ENCODE results near the gene BCL2L15.
A peak's percentile ranks its signal among the peaks of the same experiment; 100 is the strongest.

The BCL2L15 gene

DNA sequence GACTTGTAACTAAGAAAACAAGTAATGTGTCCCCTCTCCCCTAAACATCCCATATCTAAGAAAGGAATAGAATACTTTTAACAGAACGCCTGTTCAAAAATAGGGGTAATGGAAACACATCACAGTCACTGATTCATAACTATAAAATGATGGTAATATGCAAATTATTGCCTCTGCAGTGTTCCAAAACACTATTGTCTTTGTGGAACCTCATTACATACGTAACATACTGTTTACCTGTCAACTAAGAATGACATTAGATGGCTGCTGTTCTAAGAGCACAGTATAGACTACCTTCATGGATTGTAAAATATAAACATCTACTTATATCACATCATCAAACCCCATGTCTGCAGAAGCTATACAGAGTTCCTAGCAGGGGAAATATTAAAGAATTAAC, 3.4 kb upstream of the BCL2L15 start:
- H3K9me3 ChIP-seq (ENCODE audit: low read depth, low read length) = no peaks in the 10 kb centered on the region
- no peak overlapping the region for H3K4me3 ChIP-seq
- DNase-seq (ENCODE audit: low read depth, low spot score) = no peak
- TF ChIP-seq FOXP2 (optimal IDR thresholded peaks at IDR 0.05; ENCODE audit: control extremely low read depth, extremely low read length, insufficient read depth) (no peak), EZH2 (IDR thresholded peaks at IDR 0.05) (no peak), POLR2AphosphoS5 (IDR thresholded peaks at IDR 0.05; ENCODE audit: borderline replicate concordance, low read depth, low read length) (no peak)
- no peak overlapping the region for H3K27ac ChIP-seq
- no peak overlapping the region for H3K9ac ChIP-seq (ENCODE audit: insufficient read length)
- peaks cover 18% of the 10 kb centered on the region for H3K36me3 ChIP-seq (ENCODE audit: insufficient read depth, low read length)

DNA sequence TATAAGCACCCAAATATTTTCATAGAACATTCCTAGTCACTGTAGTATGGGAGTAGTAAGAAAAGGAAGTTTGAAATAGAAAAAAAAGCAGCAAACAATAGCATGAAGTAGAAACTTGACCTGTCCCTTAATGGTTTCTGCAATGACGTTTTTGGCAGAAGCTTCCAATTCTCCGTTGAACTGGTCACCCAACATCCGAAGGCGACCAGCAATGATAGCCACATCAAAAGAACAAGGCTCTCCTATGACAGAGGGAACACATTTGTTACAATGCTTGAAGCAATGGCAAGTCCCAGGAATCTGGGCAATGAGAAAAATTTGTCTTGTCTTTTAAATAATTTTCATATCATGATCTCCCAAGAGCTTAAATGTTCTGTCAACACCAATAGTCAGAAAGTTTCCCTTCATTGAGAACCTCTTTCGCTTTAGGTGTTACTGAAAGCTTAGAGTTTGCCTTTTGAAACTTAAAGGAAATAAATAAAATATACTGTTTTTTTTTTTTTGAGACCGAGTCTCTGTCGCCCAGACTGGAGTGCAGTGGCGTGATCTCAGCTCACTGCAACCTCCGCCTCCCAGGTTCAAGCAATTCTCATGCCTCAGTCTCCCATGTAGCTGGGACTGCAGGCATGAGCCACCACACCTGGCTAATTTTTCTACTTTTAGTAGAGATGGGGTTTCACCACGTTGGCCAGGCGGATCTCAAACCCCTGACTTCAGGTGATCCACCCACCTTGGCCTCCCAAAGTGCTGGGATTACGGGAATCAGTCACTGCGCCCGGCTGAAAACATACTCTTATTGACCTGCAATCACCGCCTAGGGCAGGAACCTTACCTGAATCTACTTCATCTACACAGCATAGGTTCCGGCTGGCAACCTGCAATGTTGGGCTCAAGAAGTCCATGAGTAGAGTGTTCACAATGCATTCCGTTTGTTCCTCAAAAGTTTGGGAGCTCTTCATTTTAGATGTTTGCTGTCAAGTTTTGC, 672 bp downstream of the BCL2L15 start:
- no peaks in the 10 kb centered on the region for H3K36me3 ChIP-seq (ENCODE audit: insufficient read depth, low read length)
- no peak for DNase-seq (ENCODE audit: low read depth, low spot score)
- TF ChIP-seq EZH2 (IDR thresholded peaks at IDR 0.05) (no peak), POLR2AphosphoS5 (IDR thresholded peaks at IDR 0.05; ENCODE audit: borderline replicate concordance, low read depth, low read length) (no peak), FOXP2 (optimal IDR thresholded peaks at IDR 0.05; ENCODE audit: control extremely low read depth, extremely low read length, insufficient read depth) (no peak)
- H3K4me3 ChIP-seq = no peak overlapping the region
- H3K9me3 ChIP-seq (ENCODE audit: low read depth, low read length) = no peaks in the 10 kb centered on the region
- H3K27ac ChIP-seq = no peak overlapping the region
- H3K9ac ChIP-seq (ENCODE audit: insufficient read length) = no peak overlapping the region

DNA sequence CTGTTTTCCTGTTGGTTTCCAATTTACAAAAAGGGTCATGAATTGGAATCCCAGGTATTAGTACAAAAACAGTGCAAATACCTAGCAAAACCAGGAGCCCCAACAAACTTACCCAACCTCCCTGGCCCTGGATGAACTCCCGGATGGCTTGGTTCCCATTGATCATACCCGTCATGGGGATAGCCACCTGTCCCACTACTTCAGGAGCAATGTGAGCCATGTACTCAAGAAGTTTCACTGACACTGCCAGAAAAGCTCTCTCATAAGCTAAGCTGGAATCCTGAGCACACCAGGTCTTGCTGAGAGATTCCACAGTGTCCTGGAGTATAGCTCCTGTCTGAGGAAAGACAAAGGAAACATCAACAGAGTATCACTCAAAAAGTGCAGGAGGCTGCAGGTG, 5.7 kb downstream of the BCL2L15 start:
- no peak overlapping the region for H3K4me3 ChIP-seq
- H3K36me3 ChIP-seq (ENCODE audit: insufficient read depth, low read length) = no peaks in the 10 kb centered on the region
- H3K9me3 ChIP-seq (ENCODE audit: low read depth, low read length) = no peaks in the 10 kb centered on the region
- no peak for TF ChIP-seq POLR2AphosphoS5 (IDR thresholded peaks at IDR 0.05; ENCODE audit: borderline replicate concordance, low read depth, low read length)
- H3K27ac ChIP-seq = peak overlapping the region; percentile 88; the same call in 1 of the 2 replicates
- no peak for DNase-seq (ENCODE audit: low read depth, low spot score)
- no peak overlapping the region for H3K9ac ChIP-seq (ENCODE audit: insufficient read length)

GRCh38 chr1:113879739-113880038, 7.7 kb downstream of the BCL2L15 start:
- TF ChIP-seq FOXP2 (optimal IDR thresholded peaks at IDR 0.05; ENCODE audit: control extremely low read depth, extremely low read length, insufficient read depth) (no peak), POLR2AphosphoS5 (IDR thresholded peaks at IDR 0.05; ENCODE audit: borderline replicate concordance, low read depth, low read length) (no peak), EZH2 (IDR thresholded peaks at IDR 0.05) (no peak)
- no peak overlapping the region for H3K4me3 ChIP-seq
- H3K36me3 ChIP-seq (ENCODE audit: insufficient read depth, low read length) = no peaks in the 10 kb centered on the region
- no peak overlapping the region for H3K9ac ChIP-seq (ENCODE audit: insufficient read length)
- H3K27ac ChIP-seq = no peak overlapping the region
- no peaks in the 10 kb centered on the region for H3K9me3 ChIP-seq (ENCODE audit: low read depth, low read length)
- DNase-seq (ENCODE audit: low read depth, low spot score) = no peak

DNA sequence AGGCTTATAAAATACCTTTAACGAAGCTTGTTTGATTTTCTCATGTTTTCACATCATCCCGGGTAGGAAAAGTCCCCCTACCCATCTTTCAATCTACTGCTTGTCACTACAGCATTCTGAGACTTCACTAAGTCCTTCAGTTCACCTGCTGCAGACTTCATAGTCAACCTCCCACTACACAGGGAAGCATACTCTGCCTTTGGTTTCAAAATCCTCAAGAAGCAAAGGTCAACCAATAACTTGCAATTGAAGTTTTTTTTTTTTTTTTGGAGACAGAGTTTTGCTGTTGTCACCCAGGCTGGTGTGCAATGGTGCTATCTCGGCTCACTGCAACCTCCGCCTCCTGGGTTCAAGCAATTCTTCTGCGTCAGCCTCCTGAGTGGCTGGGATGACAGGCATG, 11.2 kb downstream of the BCL2L15 start:
- Histone ChIP-seq H3K9ac (ENCODE audit: insufficient read length) (no peak overlapping the region), H3K27ac (no peak overlapping the region), H3K36me3 (ENCODE audit: insufficient read depth, low read length) (no peaks in the 10 kb centered on the region), H3K4me3 (no peak overlapping the region), H3K9me3 (ENCODE audit: low read depth, low read length) (no peaks in the 10 kb centered on the region)
- no peak for DNase-seq (ENCODE audit: low read depth, low spot score)
- no peak for TF ChIP-seq EZH2 (IDR thresholded peaks at IDR 0.05)
- TF ChIP-seq POLR2AphosphoS5 (IDR thresholded peaks at IDR 0.05; ENCODE audit: borderline replicate concordance, low read depth, low read length) = no peak
- TF ChIP-seq FOXP2 (optimal IDR thresholded peaks at IDR 0.05; ENCODE audit: control extremely low read depth, extremely low read length, insufficient read depth) = no peak

DNA sequence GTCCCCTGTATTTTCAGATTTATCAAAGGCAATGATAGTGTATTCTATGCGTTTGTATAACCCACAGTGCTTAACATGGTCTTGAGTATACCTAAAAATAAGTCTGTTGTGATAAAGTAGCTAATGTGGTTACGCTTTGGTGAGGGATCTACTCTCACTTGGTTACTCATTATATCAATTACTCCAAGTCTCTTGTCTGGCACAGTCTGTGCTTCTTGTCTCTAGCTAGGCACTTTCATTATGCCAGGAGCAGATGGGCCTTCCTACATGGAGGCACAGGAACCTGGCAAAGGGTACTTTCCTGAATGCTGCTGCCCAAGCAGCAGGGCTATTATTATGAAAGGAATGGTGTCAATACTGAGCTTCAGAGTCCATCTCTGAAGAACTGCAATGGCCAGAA, 11.7 kb downstream of the BCL2L15 start:
- TF ChIP-seq EZH2 (IDR thresholded peaks at IDR 0.05) (no peak), POLR2AphosphoS5 (IDR thresholded peaks at IDR 0.05; ENCODE audit: borderline replicate concordance, low read depth, low read length) (no peak), FOXP2 (optimal IDR thresholded peaks at IDR 0.05; ENCODE audit: control extremely low read depth, extremely low read length, insufficient read depth) (no peak)
- H3K36me3 ChIP-seq (ENCODE audit: insufficient read depth, low read length) = no peaks in the 10 kb centered on the region
- H3K9ac ChIP-seq (ENCODE audit: insufficient read length) = no peak overlapping the region
- no peak overlapping the region for H3K27ac ChIP-seq
- no peaks in the 10 kb centered on the region for H3K9me3 ChIP-seq (ENCODE audit: low read depth, low read length)
- DNase-seq (ENCODE audit: low read depth, low spot score) = no peak
- no peak overlapping the region for H3K4me3 ChIP-seq

DNA sequence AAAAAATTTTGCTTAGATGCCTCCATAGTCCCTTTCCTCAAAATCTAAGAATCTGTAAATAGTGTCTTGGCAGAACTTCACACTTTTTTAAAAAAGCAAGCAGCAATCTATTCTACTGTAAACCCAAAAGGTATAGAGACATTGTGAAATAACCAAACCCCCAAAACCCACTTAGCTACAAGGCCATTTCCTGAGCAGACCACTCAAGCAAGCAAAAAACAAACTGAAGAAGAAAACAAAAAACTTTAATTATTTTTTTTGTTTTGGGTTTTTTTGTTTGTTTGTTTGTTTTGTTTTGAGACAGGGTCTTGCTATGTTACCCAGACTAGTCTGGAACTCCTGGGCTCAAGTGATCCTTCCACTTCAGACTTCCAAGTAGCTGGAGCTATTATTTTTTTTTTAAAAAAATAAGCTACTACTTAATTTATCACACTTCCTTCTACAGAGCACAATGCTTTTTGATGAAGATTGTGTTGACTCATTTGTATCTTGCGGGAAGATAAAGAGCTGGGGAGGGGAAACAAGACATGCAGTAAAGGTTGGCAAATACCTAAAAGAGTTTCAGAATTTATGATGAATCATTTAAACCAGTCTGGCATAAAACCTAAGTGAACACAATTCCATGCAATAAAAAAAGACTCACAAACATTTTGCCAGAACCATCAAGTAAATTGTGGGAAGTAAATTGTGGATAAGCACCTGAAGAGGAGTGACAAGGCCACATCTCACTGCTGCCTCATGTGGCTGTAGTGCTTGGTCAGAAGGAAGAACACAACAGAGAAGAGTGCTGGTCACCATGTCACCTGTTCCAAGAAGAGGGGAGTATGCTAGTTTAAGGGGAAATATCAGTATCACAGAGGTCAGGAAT, 13.1 kb downstream of the BCL2L15 start:
- H3K36me3 ChIP-seq (ENCODE audit: insufficient read depth, low read length) = no peaks in the 10 kb centered on the region
- no peak overlapping the region for H3K4me3 ChIP-seq
- peak overlapping the region; percentile 15; the same call in 1 of the 2 replicates for H3K27ac ChIP-seq
- no peak for DNase-seq (ENCODE audit: low read depth, low spot score)
- H3K9ac ChIP-seq (ENCODE audit: insufficient read length) = no peak overlapping the region
- TF ChIP-seq FOXP2 (optimal IDR thresholded peaks at IDR 0.05; ENCODE audit: control extremely low read depth, extremely low read length, insufficient read depth) = no peak
- TF ChIP-seq EZH2 (IDR thresholded peaks at IDR 0.05) = no peak
- TF ChIP-seq POLR2AphosphoS5 (IDR thresholded peaks at IDR 0.05; ENCODE audit: borderline replicate concordance, low read depth, low read length) = no peak
- H3K9me3 ChIP-seq (ENCODE audit: low read depth, low read length) = no peaks in the 10 kb centered on the region

DNA sequence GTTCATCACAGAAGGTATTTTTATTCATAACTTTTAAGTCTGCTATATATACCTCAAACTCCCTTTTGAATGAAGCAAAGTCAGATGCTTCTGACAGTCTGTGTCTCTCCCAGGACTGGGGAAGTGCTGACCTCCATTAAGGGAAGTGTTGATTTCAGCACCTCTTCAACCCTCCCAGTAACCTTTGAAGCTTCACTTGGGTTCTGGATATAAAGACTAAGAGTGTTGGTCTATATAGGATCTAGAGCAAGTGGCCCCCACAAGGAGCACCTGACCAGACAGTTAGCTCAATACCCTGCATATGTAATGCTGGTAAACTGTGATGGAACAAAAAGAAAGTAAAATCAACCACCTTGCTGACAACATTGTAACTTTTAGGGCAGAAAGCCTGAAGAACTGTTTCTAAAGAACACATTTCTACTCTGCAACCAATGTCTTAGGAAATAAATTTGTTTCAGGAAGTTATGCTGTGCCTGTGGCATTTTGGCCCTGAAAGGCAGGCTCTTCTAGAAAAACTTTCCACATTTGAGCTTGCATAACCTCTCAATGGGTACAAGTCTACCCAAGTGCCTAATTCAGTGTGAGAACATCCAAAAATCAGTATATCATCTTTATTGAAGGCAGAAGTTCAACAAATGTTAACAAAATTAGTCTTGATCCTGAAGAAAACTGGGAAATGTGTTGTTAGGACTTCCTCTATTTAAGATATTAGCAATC, 15.0 kb downstream of the BCL2L15 start:
- no peak for TF ChIP-seq POLR2AphosphoS5 (IDR thresholded peaks at IDR 0.05; ENCODE audit: borderline replicate concordance, low read depth, low read length)
- no peak for TF ChIP-seq EZH2 (IDR thresholded peaks at IDR 0.05)
- TF ChIP-seq FOXP2 (optimal IDR thresholded peaks at IDR 0.05; ENCODE audit: control extremely low read depth, extremely low read length, insufficient read depth) = no peak
- Histone ChIP-seq H3K9me3 (ENCODE audit: low read depth, low read length) (no peaks in the 10 kb centered on the region), H3K27ac (peak overlapping the region; percentile 82), H3K36me3 (ENCODE audit: insufficient read depth, low read length) (no peaks in the 10 kb centered on the region), H3K9ac (ENCODE audit: insufficient read length) (peak overlapping the region; percentile 34), H3K4me3 (peak overlapping the region; percentile 68)
- DNase-seq (ENCODE audit: low read depth, low spot score) = no peak

All from SK-N-MC (cell line).